HG02884 (cell line): ENCODE measurements around the gene FBXL14.

Source experiments
- ATAC-seq: cut with Tn5 transposase; IDR thresholded peaks from one replicate; pipeline ENCODE4 v1.9.1; 2021; ENCODE audit warnings: mild to moderate bottlenecking, moderate library complexity; ENCODE audit not compliant: unreplicated experiment

The FBXL14 gene, protein sequence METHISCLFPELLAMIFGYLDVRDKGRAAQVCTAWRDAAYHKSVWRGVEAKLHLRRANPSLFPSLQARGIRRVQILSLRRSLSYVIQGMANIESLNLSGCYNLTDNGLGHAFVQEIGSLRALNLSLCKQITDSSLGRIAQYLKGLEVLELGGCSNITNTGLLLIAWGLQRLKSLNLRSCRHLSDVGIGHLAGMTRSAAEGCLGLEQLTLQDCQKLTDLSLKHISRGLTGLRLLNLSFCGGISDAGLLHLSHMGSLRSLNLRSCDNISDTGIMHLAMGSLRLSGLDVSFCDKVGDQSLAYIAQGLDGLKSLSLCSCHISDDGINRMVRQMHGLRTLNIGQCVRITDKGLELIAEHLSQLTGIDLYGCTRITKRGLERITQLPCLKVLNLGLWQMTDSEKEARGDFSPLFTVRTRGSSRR

DNA sequence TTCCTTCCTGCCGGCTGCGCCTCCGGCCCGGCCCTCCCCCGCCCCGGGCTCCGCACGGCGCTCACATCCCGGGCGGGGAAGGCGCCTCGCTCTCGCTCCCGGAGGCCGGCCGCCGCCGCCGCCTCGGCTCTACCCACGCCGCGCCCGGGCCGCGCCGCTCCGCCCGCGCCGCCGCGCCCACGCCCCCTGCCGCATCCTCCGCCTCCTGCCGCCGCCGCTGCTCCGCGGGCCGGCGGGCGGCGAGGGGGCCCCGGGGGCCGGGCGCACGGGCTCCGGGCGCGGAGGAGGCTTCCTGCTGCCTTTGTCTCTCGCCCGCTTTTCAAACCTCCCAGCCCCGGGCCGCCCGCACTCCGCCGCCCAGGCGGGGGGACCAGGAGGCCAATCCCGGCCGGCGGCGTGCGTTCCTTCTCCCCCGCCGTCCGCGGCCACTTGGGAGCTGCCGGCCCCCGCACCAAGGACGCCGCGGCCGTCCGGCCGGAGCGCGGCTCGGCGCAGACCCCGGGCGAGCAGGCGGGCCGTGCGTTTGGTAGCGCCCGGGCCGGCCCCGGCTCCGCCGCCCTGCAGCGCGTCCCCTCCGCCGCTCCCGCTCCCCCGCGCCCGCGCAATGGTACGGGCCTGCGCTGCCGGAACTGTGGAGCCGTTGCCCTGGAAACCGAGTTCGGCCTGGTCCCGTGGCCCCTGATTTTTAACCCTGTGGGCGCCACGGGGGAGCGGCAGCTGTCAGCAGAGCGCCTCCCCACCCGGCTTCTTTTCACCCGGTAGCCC lies at the start of gene FBXL14:
TSS of gene FBXL14 (minus strand) at position 321 of the 765 bp plus-strand sequence. CDS start 515 bp downstream, outside the sequence.
- peak; percentile 45 for ATAC-seq

DNA sequence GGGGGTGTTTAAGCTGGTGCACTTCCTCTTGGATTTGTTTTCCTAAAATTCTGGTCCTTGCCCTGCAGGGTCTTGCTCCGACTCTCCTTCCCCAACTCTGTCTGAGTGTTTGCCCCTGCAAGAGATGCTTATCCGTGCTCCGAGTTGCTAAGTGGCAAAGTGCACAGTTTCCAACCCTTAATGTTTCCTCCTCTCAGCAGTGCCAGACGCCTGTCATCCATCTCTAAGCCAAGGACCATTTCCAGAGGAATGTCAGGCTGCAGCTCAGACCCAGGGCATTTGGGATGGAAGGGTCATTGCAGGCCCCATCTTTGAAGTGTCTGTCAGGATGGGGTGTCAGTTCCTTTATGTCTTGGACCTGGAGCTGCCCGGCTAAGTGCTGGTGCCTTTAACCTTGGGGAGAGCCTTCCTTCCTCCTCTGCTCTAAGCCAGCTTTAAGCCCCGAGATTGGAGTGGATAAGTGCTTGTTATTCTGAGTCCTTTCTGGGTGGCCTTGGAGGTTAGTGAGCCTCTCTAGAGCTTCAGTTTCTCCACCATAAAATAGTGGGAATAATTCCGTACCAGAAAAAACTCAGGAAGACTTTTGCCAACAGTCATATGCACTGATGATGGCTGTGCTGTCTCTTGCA lies 49.6 kb upstream of the FBXL14 start:
- no peak for ATAC-seq

DNA sequence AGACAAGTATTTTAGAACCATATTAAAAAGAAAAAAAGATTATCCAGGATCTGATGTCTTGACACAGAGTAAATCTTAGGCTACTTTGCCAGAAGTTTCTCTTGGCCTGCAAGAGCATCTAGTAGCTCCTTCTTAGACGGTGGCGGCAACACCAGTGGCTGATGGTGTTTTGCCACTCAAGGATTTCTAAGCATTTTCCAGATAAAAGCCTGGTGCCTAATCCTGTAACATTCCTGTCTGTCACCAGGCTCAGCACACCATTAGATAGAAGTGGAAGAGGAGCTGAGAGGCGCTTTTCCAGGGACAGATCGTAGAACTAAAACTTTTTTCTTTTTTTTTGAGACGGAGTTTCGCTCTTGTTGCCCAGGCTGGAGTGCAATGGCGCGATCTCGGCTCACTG lies 48.7 kb upstream of the FBXL14 start:
- ATAC-seq: no peak

DNA sequence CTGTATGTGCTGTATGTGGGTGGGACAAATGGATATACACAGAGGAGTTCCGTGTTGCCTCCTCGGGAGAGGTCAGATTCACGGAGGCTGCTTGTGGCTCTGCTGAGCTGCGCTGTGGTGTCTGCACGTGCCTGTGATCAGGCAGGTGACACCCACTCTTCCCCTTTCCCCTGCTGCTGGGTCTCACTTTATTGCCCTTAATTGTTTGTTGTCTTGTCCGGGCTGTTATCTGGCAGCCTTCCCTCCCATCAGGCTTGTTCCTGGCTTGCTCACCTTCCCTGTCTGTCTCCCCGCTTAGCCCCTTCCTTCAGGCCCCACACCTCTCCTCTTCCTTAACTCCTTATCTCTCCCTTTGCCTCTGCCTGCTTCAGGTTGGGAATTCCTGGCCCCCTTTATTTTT lies 48.1 kb upstream of the FBXL14 start:
- ATAC-seq: no peak

DNA sequence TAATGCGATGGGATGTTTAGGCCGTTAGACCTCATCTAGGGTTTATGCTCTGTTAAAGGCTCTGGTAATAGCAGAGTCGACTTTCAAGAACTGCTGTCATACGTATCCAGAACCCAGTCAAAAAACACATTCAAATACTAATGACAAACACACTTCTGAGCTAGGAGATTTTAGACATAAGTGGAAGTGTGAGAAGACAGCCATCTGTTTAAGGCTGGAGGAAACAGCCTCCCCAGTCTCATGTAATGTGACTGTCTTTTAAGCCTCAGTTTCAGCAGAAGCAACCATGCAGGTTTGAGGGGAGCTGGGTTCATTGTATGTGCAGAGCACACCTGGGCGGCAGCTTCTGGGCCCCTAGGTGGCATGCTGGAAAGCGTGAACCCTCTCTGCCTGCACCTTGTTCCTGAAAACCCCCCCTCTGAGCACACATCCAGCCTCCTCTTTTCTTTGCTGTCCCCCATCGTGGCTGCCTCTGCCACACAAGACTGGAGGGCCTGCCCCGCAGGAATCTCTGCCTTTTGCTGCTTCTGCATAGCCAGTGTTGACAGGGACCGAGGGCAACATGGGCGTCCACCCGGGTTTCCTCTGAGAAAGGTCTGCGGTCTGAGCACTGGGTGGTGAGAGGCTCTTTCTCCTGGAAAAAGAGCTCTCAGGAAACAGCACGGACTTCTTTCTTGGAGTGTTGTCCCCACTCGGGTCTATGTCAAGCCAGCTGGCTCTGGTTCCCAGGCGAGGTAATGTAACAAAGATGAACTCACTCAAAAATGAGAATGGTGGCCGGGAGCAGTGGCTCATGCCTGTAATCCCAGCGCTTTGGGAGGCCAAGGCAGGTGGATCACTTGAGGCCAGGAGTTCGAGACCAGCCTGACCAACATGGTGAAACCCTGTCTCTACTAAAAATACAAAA lies 46.2 kb upstream of the FBXL14 start:
- no peak for ATAC-seq

DNA sequence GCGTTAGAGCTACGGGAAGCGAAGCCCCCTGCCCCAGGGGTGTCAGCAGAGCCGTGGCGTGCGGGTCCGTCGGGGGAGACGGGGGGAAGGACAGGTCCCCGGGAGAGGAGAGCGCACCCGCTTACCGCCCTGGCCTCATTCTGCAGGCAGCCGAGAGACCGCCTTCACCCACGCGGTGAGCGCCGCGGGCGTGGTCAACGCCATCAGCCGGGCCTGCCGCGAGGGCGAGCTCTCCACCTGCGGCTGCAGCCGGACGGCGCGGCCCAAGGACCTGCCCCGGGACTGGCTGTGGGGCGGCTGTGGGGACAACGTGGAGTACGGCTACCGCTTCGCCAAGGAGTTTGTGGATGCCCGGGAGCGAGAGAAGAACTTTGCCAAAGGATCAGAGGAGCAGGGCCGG lies 45.2 kb upstream of the FBXL14 start:
- ATAC-seq: no peak

DNA sequence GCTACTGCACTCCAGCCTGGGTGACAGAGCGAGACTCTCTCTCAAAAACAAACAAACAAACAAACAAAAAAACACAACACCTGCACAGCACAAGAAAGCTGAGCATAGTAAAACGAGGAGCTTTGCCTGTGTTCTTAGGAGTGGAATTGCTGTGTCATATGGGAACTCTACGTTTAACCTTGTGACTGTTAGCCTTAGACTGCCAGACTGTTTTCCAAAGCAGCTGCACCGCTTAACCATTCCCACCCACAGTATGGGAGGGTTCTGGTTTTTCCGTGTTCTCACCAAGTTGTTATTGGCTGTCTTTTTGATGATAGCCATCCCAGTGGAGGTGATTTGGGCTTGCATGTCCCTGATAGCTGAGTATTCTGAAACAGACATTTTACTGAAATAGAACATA lies 43.8 kb upstream of the FBXL14 start:
- ATAC-seq: no peak

DNA sequence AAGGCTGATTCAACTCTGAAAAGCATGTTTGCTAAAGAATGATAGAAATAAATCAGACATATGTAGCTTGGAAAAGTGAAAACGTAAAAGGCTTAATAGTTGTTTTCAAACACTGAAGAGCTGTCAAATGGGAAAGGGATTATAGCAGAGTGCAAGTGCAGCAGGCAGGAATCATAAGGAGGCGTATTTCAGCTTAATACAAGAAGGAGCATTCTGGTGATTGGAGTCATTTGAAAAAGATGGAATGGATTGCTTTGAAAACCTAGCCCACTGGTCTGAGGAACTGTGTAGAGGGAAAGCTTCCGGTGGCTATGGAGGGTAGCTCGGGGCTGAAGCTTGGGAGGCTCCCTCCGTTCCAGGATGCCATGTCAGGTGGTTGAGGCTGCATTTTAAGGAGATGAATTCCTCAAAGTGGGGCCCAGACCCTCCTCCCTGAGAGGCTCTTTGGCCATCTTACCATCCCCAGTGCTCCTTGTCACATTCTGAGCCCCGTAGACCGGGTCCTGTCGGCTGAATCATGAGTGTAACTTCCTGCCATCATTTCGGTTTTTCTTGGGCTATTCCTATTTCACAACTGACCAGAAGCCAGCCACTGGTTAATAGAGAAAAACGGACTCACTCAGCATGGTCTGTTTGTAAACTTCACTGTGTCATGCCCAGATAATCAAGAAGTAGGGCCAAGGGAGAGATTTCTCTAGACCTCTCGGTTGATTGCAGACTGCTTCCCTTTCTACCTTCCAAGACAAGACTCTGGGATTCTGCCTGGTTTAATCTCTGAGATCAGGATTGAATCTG lies 41.1 kb upstream of the FBXL14 start:
- ATAC-seq: no peak

DNA sequence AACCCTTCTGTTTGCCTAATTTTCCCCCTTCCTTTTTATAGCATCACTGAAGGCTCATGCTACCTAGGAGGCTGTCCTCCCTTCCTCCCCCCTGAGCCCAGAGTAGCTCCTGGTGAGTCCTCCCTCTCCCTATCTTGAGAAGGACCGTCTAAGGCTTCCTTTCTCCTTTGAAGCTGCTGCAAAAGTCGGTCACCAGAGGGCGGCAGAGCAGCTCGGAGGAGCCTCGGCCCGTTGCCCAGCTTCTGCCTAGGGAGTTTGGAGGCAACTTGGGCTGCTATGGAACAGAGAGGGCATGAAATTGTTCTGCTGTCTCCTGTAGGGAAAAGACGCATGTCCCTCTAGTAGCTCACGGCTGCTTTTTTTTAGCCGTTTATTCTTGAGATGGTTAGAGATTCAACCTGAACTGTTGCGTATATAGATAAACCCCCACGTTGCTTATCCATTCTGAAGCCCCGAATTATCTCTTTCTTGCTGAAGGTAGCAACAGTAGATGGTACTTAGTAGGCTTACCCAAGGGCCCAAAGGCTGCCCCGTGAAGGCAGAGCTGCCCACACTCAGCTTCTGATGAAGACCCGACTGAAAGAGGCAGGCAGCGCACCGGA lies 40.3 kb upstream of the FBXL14 start:
- ATAC-seq: no peak

DNA sequence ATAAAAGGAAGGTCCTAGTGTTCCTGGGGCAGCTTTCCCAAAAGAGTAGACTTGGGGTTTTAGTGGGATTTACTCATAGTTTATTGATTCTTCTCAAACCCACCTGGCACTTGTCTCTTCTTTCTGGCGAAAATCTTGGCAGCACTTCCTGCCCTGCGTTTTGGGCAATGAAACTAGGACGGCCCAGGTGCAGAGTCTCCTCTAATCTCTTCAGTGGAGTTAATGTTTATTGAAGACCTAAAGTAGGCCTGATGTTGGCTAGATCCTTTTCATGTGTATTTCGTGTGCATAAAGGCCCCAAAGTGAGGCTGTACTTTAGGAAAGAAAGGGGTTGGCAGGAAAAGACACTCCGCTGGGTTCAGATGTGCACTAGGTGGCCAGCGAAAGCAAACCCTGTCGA lies 39.8 kb upstream of the FBXL14 start:
- no peak for ATAC-seq

DNA sequence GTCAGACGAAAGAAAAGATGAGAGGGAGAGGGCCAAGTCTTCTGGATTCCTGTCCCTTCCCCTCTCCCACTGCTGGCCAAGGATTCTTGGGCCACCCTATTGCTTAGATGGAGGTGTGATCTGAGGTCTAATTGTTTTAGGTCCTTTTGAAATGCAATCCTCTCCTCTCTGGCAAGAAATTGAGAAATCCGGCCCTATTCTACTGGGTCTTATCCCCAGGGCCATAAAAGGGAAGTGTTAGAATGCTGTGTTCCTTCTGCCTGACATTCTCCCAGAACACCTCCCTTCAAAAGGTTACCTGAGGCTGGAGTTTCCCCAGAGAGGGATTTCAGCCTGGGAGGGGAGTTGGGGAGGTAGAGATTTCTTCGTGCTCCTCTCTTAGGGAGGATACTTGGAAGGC lies 39.1 kb upstream of the FBXL14 start:
- no peak for ATAC-seq

DNA sequence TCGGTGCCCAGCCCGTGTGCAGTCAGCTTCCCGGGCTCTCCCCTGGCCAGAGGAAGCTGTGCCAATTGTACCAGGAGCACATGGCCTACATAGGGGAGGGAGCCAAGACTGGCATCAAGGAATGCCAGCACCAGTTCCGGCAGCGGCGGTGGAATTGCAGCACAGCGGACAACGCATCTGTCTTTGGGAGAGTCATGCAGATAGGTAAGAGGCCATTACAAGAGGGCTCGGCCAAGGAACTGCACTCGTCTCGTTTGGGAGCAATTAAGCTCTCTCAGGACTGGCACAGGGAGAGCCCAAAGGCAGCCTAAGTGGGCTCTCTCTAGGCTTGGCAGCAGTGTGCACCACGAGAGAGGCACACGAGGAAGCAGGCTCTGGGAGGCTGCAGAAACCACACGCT lies 38.3 kb upstream of the FBXL14 start:
- no peak for ATAC-seq

DNA sequence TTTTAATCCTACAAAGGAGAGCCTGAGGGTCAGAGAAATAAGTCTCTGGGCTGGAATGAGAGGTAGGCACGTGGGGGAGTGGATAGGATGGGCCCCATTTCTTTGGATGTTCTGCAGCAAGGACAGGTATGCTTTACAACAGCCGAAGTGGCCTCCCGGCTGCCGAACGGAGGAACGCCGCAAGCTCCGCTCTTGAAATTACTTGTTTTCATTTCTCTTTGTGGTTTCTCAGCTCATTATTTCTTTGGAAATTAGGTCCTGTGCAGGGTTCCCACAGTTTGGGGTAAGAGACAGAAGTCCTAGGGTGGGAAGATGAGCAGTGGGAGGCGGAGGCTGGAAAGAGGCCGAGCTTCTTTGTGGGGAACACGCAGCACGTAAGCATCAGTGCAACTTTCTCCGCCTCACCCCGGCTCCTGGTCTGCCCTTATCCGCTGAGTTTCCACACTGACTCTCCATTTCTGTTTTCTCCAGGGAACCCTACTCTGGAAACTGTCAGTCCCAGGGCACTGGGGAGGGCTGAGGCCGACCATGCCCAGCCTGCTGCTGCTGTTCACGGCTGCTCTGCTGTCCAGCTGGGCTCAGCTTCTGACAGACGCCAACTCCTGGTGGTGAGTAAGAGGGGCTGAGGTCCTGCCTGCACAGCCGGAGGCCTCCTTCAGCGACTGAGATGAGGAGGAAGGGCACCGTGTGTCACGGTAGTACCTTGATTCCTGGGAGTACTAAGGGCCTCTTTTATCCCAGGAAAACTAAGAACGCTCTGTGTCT lies 36.6 kb upstream of the FBXL14 start:
- no peak for ATAC-seq

DNA sequence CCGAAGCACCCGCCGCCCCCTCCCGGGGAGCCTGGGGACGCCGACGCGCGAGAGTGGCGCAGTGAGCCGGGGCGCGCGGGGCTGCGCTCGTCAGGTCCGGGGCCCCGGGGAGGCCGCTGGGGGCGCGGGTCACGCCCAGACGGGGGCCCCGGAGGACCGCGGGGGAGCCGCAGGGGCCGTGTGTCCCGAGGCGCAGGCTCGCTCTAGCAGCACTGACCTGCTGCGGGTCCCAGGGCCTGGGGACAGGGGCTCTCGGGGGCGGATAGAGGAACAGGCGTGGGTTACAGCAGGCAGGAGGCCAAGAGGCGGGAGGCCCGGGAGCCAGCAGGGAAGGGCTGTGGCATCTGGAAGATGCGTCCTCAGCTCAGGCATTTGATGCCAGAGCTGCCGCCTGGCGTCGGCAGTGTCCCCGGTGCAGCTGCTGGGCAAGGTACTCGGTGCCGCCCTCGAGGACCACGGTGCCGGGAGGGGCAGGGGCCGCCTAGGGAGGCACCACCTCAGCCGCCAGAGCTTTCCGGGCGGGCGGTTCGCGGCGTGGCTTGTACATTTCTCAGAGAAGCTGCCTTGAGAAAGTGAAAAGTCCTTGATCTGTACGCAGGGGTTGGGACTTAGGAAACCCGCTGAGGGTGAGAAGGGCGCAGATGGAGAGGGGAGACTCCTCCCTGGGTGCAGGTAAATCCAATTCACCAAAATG lies 35.9 kb upstream of the FBXL14 start:
- ATAC-seq: no peak

DNA sequence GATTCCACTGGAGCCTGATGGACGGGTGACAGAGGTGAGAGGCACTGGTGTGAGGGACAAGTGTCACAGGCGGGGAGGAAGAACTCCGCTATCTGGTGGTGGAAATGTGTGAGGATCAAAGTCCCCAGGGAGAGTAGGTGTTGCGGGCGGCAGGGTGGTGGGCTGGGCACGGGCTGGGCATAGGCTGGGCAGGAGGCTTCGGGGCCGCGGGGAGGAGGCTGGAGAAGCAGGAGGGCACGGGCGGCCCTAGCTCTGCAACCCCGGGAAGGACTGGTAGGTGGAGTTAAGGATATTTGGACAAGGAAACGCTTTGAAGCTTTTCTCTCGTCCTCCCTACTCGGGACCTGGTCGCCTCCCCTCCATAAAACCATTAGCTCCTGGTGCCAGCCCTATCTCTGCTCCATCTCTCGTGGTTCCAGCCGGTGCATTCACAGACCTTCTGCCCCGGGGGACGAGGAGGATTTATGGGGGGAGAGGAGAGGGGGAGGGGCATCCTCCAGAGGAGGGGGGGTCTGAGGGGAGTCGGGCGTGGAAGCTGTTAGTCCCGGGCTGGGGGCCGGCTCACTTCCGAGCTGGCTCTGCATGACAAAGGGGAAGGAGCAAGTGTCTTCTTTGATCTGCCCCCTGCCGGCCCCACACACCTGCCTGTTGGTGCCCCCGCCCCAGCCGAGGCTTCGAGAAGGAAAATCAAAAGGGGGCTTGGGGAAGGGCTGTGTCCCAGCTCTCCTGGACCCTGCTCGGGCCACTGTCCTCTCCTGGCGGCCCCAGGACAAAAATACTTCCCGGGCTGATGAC lies 35.2 kb upstream of the FBXL14 start:
- no peak for ATAC-seq

DNA sequence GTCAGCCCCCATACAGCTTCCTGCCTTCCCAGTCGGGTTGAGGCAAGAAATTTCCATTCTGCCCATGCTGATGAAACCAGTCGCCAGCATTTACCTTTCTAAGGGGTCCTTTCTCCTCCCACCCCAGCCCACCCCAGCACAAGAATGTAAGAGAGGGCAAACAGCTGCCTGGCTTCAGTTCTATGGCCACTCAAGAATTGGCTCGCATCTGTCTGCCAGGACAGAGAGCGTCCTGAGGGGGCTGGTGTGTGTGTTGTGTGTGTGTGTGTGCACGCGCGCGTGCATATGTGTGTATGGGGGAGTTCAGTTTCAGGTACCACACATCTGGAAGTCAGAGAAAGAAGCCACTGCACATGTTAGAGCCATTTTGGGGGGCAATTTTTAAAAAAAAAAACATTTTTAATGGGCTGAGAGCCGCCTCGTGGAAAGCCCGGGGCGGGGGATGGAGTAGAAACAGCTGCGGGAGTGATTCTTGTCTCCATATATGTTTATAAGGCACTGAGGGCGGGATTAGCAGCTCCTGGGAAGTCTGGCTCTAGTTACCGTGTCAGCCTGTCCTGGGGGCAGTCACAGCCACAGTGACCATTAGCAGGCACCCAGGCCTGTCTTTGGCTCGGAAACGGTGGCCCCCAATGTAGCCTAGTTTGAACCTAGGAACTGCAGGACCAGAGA lies 34.4 kb upstream of the FBXL14 start, which contains the start of gene WNT5B:
TSS of gene WNT5B (plus strand) at position 566 of the 672 bp plus-strand sequence. CDS start 2,124 bp downstream, outside the sequence.
- no peak for ATAC-seq

DNA sequence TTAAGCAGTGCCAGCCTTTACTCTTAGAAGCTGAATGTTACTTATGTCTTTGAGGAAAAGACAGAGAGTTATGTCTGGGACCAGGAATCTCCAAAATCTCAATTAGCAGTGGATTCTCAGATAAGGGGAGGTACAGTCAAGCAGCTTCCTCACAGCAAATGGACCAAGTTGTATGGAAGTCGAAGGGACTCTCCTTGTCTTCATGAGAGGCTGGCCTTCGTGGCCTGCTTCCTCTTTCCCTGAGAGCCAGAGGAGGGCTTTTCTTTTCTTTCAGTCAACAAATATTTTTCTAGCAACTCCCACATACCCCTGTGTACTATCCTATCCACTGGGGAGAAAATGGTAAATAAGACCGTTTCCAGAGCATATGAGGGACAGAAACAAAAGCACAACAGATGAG lies 28.0 kb upstream of the FBXL14 start:
- ATAC-seq: no peak
